Hematopoietic multipotent progenitor cell treated with erythropoietin and hydrocortisone succinate and interleukin-3 and kit ligand, for 8 days (in vitro differentiated cells): Measurements from ENCODE around the gene ATP1A1.

Experiments used
- DNase-seq: peaks from one replicate; pipeline ENCODE4 v3.0.0-alpha.2; 2015

ATP1A1 gene

DNA sequence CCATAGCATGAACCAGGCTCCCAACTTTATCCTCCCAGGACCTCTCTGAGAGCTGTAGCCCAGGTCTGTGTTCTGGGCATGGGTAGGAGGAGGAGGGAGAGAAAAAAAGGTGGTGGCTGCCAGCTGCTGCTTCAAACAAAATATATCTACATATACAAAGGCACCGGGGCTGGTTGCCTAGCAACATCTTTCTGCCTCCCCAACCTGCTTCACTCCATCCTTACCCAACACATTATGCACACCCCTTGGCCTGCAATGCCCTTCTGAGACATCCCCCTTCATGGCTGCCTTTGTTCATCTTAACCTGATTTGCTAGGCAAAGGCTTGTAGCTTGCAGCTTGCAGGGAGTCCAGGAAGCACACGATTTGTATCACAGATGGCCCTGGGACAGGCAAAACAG, 27.2 kb upstream of the ATP1A1 start:
- DNase-seq: no peak

DNA sequence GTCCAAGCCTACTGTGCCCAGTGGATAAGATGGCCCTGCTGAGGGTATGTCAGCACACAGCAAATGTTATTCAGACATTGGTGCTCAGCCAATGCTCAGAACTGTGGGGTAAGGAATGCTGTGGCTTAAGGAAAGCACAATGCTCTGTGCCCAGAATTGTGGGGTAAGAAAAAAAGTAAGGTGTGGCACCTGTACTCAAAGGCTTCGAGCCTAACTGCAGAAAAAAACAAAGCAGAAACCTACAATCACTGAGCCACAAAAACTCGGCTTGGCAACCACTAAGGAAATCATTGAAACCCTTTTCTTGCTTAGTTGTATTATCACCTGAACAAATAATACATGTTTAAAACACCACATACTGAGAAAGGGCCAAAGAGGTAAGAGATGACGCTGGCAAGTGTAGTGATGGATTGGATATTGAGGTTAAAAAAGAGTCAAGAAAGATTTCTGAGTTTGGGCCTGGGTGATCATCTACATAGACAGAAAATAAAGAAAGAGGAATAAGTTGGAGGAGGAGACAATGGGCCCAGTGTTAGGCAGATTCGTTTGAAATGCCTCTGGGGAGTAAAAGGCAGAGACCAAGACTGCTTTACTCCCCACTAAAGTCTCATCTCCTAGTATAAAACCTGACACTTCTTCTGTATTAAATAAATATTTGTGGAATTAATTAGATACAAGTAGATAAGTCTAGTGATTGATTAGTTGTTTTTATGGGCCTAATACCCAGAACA, 25.9 kb upstream of the ATP1A1 start:
- no peak for DNase-seq

DNA sequence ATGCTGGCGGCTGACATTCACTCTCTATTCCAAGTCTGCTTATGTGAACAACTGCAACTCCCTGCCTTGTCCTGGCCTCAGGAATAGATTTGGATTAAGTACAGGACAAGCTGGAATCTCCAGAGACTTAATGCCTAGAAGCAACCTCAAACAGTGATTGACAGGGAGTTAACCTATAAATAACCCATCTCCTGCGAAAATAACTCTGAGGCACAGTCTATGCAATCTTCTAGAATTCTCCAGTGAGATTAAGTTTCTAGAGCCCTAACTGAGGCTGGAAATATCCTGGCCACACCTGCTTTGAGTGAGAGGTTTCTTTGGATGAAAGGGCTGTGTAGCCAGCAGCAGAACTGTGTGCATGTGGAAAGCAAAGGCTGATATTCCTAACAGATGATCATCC, 25.3 kb upstream of the ATP1A1 start:
- no peak for DNase-seq

DNA sequence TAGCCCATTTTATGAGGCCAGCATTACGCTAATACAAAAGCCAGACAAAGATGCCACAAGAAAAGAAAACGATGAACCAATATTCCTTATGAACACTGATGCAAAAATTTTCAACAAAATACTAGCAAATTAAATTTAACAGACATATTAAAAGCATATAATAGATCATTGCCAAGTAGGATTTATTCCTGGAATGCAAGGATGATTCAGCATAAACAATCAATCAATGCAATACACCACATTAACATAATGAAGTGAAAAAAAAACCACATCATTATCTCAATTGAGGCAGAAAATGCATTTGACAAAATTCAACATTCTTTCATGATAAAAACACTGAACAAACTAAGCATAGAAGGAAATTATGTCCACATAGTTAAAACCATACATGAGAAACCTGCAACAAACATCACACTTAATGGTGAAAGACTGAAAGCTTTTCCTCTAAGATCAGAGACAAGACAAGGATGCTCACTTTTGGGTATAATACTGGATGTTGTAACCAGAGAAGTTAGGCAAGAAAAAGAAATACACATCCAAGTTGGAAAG, 22.9 kb upstream of the ATP1A1 start:
- no peak for DNase-seq

DNA sequence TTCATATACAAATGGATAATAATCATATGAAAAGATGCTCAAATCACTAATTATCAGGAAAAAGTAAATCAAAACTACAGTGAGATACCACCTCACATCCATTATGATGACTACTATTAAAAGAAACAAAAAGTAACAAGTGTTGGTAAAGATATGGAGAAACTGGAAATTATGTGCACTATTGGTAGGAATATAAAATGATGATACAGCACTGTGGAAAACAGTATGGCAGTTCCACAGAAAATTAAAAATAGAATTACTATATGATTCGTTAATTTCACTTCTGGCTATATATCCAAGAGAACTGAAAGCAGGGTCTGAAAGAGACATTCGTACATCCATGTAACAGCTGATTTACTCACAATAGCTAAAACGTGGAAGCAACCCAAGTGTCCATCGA, 21.1 kb upstream of the ATP1A1 start:
- DNase-seq: no peak

DNA sequence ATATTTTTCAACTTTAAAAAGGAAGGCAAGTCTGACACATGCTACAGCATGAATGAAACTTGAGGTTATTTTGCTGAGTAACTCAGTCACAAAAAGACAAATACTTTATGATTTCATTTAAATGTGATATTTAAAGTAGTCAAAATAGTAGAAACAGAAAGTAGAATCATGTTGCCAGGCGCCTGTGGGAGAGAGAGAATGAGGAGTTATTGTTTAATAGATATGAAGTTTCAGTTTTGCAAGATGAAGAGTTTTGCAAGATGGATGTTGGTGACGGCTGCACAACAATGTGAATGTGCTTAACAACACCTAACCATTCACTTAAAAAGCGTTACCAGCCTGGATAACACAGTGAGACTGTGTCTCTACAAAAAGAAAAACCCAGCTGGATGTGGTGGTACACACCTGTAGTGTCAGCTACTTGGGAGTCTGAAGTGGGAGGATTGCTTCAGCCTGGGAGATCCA, 20.7 kb upstream of the ATP1A1 start:
- no peak for DNase-seq

DNA sequence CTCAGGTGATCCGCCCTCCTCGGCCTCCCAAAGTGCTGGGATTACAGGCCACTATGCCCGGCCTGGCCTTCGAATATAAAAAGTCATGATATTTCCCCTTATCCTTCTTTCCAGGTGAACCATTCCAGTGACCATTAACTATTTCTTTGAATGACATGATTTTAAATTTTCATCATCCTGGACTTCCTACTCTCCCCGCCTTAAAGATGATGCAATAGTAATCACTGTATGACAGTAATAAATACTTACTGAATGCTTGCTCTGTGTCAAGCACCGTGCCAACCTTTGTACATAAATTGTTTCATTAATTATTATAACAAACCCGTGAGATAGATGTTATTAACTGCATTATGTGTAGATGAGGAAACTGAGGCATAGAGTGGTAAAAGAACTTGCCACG, 19.9 kb upstream of the ATP1A1 start:
- no peak for DNase-seq

DNA sequence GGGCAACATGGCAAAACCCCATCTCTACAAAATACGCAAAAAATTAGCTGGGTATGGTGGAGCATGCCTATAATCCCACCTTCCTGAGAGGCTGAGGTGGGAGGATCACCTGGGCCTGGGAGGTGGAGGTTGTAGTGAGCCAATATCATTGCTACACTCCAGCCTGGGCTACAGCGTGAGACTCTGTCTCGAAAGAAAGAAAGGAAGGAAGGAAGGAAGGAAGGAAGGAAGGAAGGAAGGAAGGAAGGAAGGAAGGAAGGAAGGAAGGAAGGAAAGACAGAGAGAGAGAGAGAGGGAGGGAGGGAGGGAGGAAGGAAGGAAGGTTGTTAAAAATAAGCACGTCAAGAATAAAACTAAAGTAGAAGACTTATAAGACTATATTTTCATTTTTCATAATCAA, 17.0 kb upstream of the ATP1A1 start:
- DNase-seq: no peak

DNA sequence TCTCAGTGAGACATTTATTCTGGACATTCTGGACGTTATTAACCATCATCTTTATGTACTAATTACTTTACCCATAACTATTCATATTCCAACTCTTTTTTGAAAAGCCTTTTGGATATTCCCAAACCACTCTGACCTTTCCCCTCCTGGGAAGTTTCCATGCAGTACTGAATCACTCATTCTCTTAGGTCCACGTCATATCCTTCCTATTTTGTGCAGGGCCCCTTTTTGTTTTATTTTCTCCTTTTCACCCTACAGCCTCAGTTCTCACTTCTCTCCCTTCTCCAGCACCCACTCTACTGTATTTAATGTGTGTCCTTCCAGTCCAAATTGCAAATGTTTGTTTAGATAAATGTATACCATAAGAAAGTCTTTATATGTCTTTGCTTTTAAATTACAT, 16.4 kb upstream of the ATP1A1 start:
- no peak for DNase-seq

DNA sequence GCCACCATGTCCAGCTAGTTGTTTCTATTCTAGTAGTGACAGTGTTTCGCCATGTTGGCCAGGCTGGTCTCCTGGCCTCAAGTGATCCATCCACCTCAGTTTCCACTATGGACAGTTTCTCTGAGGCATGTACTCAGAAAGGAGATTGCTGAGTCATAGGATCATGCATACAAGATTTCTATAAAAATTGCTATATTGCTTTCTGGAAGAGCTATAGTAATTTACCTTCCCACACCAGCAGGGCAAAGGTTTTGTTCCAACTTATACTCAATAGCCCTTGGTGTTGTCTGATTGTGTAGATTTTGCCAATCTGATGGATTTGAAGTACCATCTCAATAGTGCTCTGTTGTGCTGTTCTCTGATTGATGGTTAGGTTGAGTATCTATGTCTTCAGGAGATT, 15.6 kb upstream of the ATP1A1 start:
- no peak for DNase-seq

DNA sequence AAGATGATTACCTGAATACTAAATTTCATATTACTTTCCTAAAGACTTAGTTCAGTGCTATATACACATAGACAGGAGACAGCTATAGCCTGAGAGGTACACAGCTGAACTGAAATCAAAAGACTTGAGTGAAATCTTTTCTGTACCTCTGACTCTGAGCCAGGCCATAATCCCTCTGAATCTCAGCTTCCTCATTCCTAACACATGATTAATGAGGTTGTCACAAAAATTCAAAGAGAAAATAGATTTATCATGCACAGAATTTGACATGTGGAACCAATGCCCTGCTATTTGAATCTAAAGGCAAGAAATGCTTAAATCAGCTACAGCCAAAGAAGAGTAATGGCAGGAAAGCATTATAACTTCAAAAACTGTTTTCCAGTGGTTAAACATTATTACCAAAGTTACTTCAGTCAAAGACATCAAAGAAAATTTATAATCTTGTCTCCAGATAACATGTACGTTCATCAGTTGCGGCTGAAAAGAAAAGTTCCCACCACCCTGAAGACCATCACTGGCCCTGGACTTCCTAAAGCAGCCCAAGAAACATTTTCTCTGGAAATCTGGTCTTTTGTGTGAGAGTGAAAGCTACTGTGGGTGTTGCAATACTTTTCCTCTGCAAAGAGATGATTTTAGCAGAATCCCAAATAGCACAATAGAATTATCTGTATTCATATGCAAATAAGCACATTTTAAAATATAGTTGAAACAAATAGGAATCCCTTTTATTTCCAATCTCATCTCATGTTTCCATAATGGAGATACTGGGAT, 13.8 kb upstream of the ATP1A1 start:
- DNase-seq: no peak

DNA sequence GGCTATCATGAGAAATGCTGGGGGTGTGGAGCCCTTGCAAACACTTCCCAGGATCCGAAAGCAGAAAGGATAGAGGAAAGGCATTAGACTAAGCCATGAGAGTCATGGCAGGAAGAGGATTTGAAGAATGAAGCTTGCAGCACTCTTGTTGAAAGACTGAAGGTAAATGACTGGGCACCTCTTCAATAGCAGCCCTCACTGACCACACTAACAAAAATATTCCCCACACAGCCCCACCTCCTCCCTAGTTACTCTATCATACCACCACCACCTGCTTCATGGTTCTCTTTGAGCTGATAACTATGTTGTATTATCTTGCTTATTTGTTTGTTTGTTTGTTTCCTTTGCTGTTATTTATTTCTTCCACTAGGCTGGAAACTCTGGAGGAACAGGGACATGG, 13.2 kb upstream of the ATP1A1 start:
- no peak for DNase-seq

DNA sequence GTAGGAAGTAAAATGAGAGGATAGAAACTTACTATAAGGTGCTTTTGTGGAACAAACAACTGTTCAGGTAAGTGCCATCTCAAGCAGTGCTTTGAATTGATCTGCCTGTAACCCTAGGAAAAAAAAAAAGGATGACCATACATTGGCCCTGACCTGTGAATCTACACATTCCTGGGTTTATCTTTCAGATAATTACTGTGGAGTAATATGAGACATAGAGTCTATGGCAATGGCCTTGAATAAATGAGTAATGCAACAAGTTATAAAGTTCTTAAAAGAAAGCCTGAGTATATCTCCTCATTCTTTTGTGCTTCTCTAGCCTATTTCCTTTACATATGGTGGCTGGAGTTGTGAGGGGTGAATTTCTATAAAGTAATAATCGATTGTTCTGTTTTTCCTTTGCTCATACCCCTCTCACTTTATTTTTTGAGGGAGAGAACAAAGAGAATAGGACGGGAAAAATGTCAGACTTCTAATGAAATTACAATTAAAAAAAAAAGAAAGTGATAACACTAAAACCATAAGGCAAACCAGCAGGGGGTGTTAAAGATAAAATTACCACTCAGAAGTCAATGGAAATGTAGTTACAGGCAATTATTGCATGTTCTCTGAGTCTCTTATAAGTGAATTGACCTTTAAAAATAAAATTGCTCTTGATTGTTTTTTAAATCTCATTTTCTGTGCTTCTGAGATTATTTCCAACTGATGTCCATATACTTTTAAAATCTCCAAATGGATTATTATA, 12.4 kb upstream of the ATP1A1 start:
- peak; percentile 63 for DNase-seq

DNA sequence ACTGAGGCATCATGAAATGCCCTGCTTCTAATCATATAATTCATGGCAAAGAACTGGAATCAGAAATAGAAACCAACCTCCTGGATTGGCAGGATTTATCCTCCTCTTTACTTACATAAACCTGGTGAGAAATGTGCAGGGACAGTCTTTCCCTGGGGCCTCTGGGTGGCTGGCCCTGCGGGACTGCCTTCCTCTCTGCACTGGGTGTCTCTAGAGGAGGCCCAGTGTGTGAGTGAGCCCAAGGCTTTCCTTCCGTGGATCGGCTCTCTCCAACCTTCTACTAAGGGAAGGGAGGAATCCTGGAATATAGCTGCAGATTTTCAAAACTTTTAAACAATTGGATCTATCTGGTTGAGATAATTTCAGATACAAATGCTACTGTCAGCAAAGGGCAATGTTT, 11.4 kb upstream of the ATP1A1 start:
- no peak for DNase-seq

DNA sequence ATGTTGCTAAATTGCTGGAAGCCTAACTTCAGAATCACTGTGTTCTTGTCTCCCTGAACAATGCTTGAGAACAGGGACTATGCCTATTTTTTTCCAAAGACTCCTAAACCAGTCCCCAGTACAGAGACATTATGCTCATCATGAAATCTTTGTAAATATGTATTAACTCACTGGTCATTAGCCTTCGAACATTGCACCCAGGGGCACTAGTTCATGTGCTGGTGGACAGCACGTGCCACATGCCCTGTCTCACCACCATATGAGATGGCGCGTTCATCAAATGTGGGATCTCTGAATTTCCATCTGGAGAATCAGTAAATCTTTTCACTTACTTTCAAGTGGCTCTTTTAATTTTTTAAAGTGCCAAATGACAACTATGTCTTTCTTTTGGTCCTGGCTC, 11.0 kb upstream of the ATP1A1 start:
- no peak for DNase-seq

DNA sequence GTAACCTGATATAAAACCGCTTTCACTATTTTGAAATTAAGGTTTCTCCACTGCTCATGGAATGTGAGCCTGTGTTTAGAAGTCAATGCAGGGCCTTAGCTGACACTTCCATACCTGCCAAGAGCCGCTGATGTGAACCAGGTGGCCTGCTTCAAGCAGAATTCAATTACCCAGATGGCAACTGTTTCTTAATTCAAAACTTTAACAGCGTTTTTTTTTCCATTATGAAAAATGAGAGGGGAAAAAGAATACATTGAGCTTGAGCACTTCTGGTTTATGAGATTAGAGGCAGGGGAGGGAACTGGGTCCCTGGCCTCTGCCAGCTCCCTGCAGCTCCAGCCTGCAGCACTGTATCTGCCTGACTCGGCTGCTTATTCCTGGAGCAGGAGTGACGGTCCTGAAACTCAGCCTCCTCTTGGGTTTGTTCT, 7.7 kb upstream of the ATP1A1 start:
- no peak for DNase-seq

DNA sequence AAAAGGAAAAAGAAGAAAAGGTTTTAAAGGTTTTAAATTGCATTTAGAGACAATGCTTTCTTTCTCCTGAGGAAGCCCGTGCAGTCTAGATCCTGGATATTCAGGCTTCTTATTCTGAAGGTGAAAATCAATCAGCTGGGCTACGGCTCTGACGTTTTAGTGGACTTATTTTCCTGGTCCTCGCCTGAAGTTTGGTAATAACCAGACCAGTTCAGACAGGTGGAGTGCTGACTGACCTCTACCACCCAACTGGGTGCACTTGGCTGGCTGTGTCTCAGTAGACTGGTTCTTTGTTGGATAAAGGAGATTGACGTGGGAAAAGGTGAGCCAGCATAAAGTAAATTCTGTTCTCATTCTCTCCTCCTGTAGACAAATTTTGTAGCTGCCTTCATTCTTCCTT, 7.2 kb upstream of the ATP1A1 start:
- DNase-seq: no peak

DNA sequence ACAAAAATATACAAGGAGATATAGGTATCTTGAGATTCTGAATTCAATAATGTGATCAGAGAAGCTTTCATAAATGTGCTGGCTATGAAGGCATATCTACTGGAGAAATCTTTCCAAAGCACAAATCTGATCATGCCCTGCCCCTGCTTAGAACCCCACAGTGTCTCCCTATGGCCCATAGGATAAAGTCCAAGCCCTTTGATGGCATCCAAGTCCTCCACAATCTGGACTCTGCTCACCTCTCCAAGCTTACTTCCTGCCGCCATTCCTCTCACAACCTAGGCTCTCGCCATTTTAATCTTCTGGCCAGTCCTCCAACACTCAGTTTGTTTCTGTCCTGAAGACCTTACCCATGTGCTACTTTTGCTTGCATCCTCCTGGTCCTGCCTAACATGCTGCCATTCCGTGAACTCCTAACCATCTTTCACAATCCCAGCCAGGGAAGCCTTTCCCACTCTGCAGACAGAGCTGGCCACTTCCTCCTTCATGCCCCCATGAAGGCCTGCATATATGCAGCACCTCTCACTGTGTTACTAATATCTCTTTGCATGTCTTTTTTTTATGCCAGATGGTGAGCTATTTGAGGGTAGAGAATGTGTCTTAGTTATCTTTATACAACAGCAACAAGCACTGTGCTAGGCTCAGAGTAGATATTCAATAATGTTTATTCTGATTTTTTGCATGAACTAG, 5.6 kb upstream of the ATP1A1 start:
- DNase-seq: no peak

DNA sequence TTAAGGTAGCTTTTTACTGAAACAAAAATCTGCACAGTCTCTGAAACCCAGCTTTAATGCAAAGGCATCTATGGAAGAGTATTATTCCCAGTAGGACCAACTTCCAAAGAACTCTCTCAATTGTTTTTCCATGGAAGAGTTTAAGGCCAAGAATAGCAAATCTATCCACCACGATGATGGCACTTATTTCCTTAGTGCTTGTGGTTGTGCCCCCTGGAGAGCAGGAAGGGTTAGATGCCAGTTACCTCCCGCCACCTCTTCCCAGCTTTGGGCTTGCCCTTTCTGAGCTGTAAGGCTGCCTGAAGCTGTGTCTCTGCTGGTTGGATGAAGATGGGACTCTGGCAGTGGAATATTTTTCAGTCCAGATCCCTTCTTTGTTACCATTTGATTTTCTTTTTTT, 4.8 kb upstream of the ATP1A1 start:
- DNase-seq: no peak

DNA sequence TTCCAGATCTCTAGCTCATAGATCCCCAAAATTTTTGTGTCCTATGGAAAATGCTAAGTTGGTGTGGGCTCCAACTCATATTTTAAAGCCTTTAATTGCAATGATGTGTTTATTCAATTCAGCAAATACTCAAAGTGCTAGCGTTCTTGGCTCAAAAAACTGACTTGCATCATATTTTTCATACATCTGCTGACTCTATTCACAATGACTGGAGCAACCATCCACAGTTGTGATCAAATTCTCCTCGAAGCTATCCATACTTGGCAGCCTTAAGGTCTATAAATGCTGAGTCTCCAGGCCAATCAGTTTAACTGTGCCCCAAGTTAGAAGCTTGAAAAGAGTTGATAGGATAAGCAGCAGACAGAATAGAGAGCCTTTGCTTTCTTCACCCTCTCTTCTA, 2.9 kb upstream of the ATP1A1 start:
- DNase-seq: no peak

DNA sequence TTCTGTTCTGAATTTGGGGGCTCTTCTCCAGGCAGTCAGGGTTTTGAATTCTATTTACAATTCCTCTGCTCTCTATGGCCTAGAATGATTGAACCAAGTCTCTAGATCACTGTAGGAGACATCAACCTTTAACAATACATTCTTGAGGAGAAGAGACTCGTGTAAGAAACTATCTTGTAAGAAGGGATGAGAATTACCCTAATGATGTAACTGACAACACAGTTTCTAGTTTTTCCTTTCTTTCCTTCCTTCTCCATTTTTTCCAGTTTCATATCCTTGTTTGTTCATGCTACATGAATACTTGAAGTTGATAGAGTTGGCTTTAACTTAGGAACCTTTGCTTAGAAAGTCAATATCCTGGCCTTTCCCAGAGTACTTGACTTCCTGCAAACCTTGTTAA, 1.3 kb upstream of the ATP1A1 start:
- DNase-seq: no peak

DNA sequence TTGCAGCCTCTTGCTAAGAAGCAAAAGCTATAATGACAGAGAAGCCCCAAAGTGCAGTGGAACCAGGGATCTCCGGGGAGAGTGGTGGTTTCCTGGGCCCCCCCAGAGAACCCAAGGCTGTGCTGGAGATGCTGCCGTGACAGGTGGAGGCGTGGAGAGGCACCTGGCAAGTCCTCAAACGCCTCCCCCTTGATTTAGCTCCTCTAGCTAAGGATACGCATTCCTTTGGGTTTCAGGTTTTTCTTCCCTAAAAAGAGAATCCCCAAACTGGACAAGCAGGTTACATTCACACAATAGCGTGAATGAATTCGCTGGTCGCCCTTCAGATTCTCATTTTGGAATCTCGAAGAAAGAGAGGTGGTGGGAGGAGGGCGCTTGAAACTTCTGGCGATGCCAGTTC, 853 bp upstream of the ATP1A1 start:
- no peak for DNase-seq
